K562 (cell line): ENCODE data around the gene RPL3. TPM values are rescaled to one million over a fixed set of nuclear protein-coding genes. Genes with fewer than 3 reads are reported as not detected.
A peak's percentile ranks its signal among the peaks of the same experiment; 100 is the strongest.

Experiments
- ATAC-seq: fragments of 200-7000 bp; cut with Tn5 transposase; 3 replicates; pipeline ENCODE4 v1.9.1; 2020; ENCODE audit warnings: moderate library complexity
- BruUV-seq: library from RNA; stranded (reverse); fragments of 400-500 nt; replicated peaks from 2 replicates; lab custom pipeline; 2021; lab: Mats Ljungman, UMichigan
- CTCF ChIA-PET: fragments of 300-600 bp; formaldehyde crosslinking; extraction: SDS; loops from one replicate; lab custom pipeline; 2021; ENCODE audit warnings: low intra/inter-chr PET ratio; lab: Yijun Ruan, JAX
- POLR2A ChIA-PET: fragments of 300-600, 350-650 bp; sonication (Branson Sonifier 250); formaldehyde crosslinking; extraction: SDS; loops from one replicate; lab custom pipeline; 2021; ENCODE audit warnings: antibody characterized with exemption, inconsistent platforms; lab: Yijun Ruan, JAX
- DNase-seq, 4 experiments: peaks; one replicate each; pipeline versions ENCODE4 v3.0.0 to v3.0.0-alpha.2; 2011 to 2018; ENCODE audit warnings: low spot score in 3 of 4, mixed read lengths in 3 of 4; ENCODE audit errors: extremely low read depth in 1 of 4
- FAIRE-seq: peaks from 2 replicates; lab custom pipeline; 2011; peaks lifted over from hg19 to GRCh38; lab: Jason Lieb, UNC
- H2AFZ ChIP-seq: 2 replicates; pipeline ENCODE4 v1.6.0; 2011; ENCODE audit warnings: low read depth, low read length, control low read depth, inconsistent platforms
- H3K27ac ChIP-seq: fragments of 200-600 bp; 3 replicates; pipeline ENCODE4 v1.8.0; 2011; ENCODE audit warnings: low read depth, mild to moderate bottlenecking, control low read depth, inconsistent platforms, low read length, moderate library complexity, mixed read lengths; ENCODE audit errors: extremely low read depth
- H3K27me3 ChIP-seq, 2 experiments: fragments of 300-600 bp in 1 of 2; 2 replicates in 1 of 2; 3 replicates in 1 of 2; pipeline versions ENCODE4 v1.6.0 to v1.8.0; 2011; ENCODE audit warnings: inconsistent platforms in 2 of 2, low read length in 2 of 2, mild to moderate bottlenecking in 1 of 2, mixed read lengths in 1 of 2, moderate library complexity in 1 of 2; ENCODE audit not compliant: control insufficient read depth in 2 of 2, insufficient read depth in 2 of 2
- H3K36me3 ChIP-seq: fragments of 300-600 bp; 3 replicates; pipeline ENCODE4 v1.8.0; 2011; ENCODE audit warnings: mild to moderate bottlenecking, low read length, inconsistent platforms; ENCODE audit not compliant: control insufficient read depth, insufficient read depth
- H3K4me1 ChIP-seq, 2 experiments: fragments of 200-600 bp in 1 of 2; replicated peaks in 1 of 2; 2 replicates in 1 of 2; 3 replicates in 1 of 2; pipeline versions ENCODE4 v1.5.1 to v1.8.0; 2011; ENCODE audit warnings: inconsistent platforms in 2 of 2, low read length in 2 of 2, mild to moderate bottlenecking in 1 of 2, mixed read lengths in 1 of 2, moderate library complexity in 1 of 2; ENCODE audit not compliant: control insufficient read depth in 2 of 2, insufficient read depth in 2 of 2
- H3K4me2 ChIP-seq: 2 replicates; pipeline ENCODE4 v1.6.1; 2011; ENCODE audit warnings: low read length, control low read depth, inconsistent platforms, mixed read lengths; ENCODE audit not compliant: insufficient read depth
- H3K4me3 ChIP-seq: fragments of 200-600 bp; sonication (generic), shearing (Covaris generic); 2 replicates; pipeline ENCODE4 v1.5.1; 2016; ENCODE audit warnings: control low read depth, inconsistent platforms
- H3K79me2 ChIP-seq: fragments of 200-600 bp; 3 replicates; pipeline ENCODE4 v1.8.0; 2011; ENCODE audit warnings: low read length, inconsistent platforms; ENCODE audit not compliant: control insufficient read depth, insufficient read depth
- H3K9ac ChIP-seq, 2 experiments: 2 replicates each; pipeline versions ENCODE4 v1.6.0 to v1.6.1; 2011; ENCODE audit warnings: low read depth in 2 of 2, low read length in 2 of 2, control low read depth in 1 of 2, inconsistent platforms in 1 of 2, mild to moderate bottlenecking in 1 of 2, mixed read lengths in 1 of 2; ENCODE audit not compliant: insufficient read depth in 1 of 2
- H3K9me1 ChIP-seq: one replicate; pipeline ENCODE4 v1.6.0; 2011; ENCODE audit warnings: inconsistent platforms, mild to moderate bottlenecking, low read length, moderate library complexity; ENCODE audit not compliant: control insufficient read depth, insufficient read depth
- H3K9me3 ChIP-seq: replicated peaks from 2 replicates; pipeline ENCODE4 v1.5.1; 2011; ENCODE audit warnings: low read depth, low read length, inconsistent platforms; ENCODE audit not compliant: control insufficient read depth, insufficient read depth
- H4K20me1 ChIP-seq: replicated peaks from 2 replicates; pipeline ENCODE4 v1.6.1; 2011; ENCODE audit warnings: low read length, inconsistent platforms, mixed read lengths; ENCODE audit not compliant: control insufficient read depth, insufficient read depth
- CBX2 ChIP-seq: fragments of 200-600 bp; sonication (generic); IDR thresholded peaks from one replicate; pipeline ENCODE4 v1.6.1; 2012; ENCODE audit warnings: mild to moderate bottlenecking, low read length, inconsistent platforms; ENCODE audit not compliant: insufficient read depth, poor library complexity, severe bottlenecking
- HDAC2 ChIP-seq: fragments of 450-650 bp; IDR thresholded peaks from 2 replicates; pipeline ENCODE4 v1.6.1; 2016; ENCODE audit warnings: mild to moderate bottlenecking
- ILK ChIP-seq: fragments of 450-650 bp; IDR thresholded peaks from 2 replicates; pipeline ENCODE4 v1.6.1; 2016; ENCODE audit warnings: missing genetic modification characterization, low read depth, mild to moderate bottlenecking, missing compliant biosample characterization, moderate library complexity, borderline replicate concordance
- KDM1A ChIP-seq, 2 experiments: fragments of 450-650 bp; IDR thresholded peaks; 2 replicates each; pipeline ENCODE4 v1.6.1; 2016; ENCODE audit warnings: mild to moderate bottlenecking in 2 of 2
- NCOR1 ChIP-seq: fragments of 450-650 bp; IDR thresholded peaks from 2 replicates; pipeline ENCODE4 v1.6.1; 2016; ENCODE audit warnings: mild to moderate bottlenecking, moderate library complexity
- POLR2G ChIP-seq: fragments of 200-400 bp; formaldehyde crosslinking; IDR thresholded peaks from 2 replicates; pipeline ENCODE4 v1.6.1; 2017; ENCODE audit warnings: low read depth, mild to moderate bottlenecking, antibody characterized with exemption, low read length, moderate library complexity
- TEAD4 ChIP-seq, 2 experiments: sonication (generic) in 1 of 2; formaldehyde crosslinking in 1 of 2; IDR thresholded peaks; 2 replicates each; pipeline versions ENCODE4 v1.6.1 to v1.8.0; 2012 to 2022; ENCODE audit warnings: borderline replicate concordance in 1 of 2, inconsistent platforms in 1 of 2, low read length in 1 of 2, mild to moderate bottlenecking in 1 of 2, missing genetic modification reagents in 1 of 2
- TRIM24 ChIP-seq, 2 experiments: fragments of 450-650 bp; IDR thresholded peaks; 2 replicates each; pipeline ENCODE4 v1.6.1; 2016
- ZC3H4 ChIP-seq: sonication (generic); formaldehyde crosslinking; IDR thresholded peaks from 2 replicates; pipeline ENCODE4 v1.9.0; 2021; ENCODE audit warnings: missing genetic modification reagents, borderline replicate concordance
- WGBS: fragments of 100-300 bp; shearing (Covaris generic); methylation state at CpG from one replicate; pipeline ENCODE4 v1.1.6; 2016; ENCODE audit warnings: low coverage, mixed read lengths; ENCODE audit not compliant: insufficient coverage; ENCODE audit errors: missing lambda C conversion rate; 5-methylcytosine and 5-hydroxymethylcytosine counted together
- in situ Hi-C: fragments of 300-500 bp; cut with MboI; formaldehyde crosslinking; loops from 4 replicates; pipeline ENCODE4 v1.15.0; 2018; ENCODE audit warnings: inconsistent platforms, mixed read lengths
- intact Hi-C: fragments of 100-400 bp; cut with micrococcal nuclease; formaldehyde crosslinking; loops from 2 replicates; pipeline ENCODE4 v1.14.2; 2022
- polyA plus RNA-seq, 8 experiments: library from polyadenylated mRNA; depleted of rRNA in 4 of 8; stranded (reverse) in 5 of 8; unstranded in 3 of 8; fragments of >200 nt; fragmentation: Nextera tagmentation in 2 of 8; fragmentation: Illumina TruSeq in 1 of 8; extraction: Ambion mirVana in 2 of 8; extraction: Trizol in 1 of 8; gene quantifications; 2 replicates each; pipeline versions ENCODE4 v1.2.1 to v1.2.3, GENCODE V29; 2011 to 2014; ENCODE audit warnings: inconsistent platforms in 1 of 8, missing spikeins in 1 of 8
- total RNA-seq, 7 experiments: library from RNA; depleted of rRNA in 6 of 7; stranded (reverse); fragments of >200 nt in 6 of 7; fragmentation: Illumina TruSeq in 2 of 7; extraction: Trizol in 2 of 7; gene quantifications; 2 replicates each; pipeline versions ENCODE4 v1.2.1 to v1.2.3, GENCODE V29; 2011 to 2021; ENCODE audit warnings: low replicate concordance in 1 of 7
- TF ChIP-seq, protein P1 (sequence below): fragments of 450-650 bp; IDR thresholded peaks from 2 replicates; pipeline ENCODE4 v1.6.1; 2017; ENCODE audit warnings: antibody characterized with exemption, mild to moderate bottlenecking
- TF ChIP-seq, protein P2 (sequence below), 2 experiments: fragments of 200-800 bp in 1 of 2; sonication (Bioruptor generic) in 1 of 2; sonication (generic) in 1 of 2; formaldehyde crosslinking in 1 of 2; IDR thresholded peaks in 1 of 2; conservative IDR thresholded peaks in 1 of 2; 2 replicates each; pipeline versions ENCODE4 v1.5.0 to v1.6.1; 2016 to 2020; ENCODE audit warnings: missing compliant biosample characterization in 1 of 2, missing genetic modification characterization in 1 of 2, missing genetic modification reagents in 1 of 2
- TF ChIP-seq, protein P3 (sequence below): sonication (generic); formaldehyde crosslinking; IDR thresholded peaks from 2 replicates; pipeline ENCODE4 v1.8.0; 2022; ENCODE audit warnings: mild to moderate bottlenecking, missing genetic modification reagents

Gene RPL3
- total and polyA plus RNA-seq, 9 of the 15 experiments (the other 6 are each of a cell fraction or from before 2014, with no cell fraction given), result 1,624 to 4,066 (median 2,565) TPM

DNA sequence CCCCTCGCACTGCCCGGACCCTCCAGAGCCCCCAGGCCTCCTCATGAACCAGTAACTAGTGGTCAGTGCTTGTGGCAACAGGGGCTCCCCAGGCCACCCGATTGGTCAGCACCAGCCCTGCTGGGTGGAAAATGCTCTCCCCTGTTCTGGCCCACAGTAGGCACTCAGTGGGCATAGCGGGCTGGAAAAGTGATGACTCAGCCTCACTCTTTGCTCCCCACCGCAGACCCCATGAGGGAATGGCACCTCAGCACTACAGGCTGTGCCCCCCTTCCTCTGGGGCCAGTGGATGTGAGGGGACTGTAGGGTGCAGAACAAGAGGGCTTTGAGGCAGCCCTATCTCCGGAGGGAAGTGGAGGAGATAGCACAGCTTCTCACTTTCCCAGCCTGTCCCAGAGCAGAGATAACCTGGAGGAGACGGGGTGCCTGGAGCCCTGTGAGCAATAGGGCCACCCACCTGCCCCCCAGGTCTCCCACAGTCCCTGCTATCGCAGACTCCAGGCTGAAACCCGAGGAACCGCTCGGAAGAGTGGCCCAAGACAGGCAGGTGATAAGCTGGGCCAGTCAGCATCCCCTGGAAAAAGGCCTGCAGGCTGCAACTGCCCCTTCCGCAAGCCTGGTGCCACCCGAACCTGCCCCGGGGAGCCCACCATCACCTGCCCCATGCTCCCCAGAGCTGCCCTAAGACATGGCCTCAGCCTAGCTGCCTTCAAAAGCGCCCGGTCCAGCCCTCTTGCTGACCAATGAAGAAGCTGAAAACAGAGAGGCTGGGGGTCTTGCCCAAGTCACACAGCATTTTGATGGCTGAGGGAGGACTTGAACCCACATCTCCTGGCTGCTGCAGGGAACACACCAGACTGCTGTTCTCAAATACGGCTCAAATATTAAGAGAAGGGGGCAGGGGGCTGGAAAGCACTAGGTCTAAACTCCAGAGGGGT lies 45.2 kb downstream of the RPL3 start:
- 23% methylated on average over 13 of the region's 17 CpGs for WGBS
- H2AFZ ChIP-seq, result no peak overlapping the region
- POLR2A ChIA-PET, result no interaction called here
- H3K27me3 ChIP-seq, result no peaks in the 10 kb centered on the region
- no peak overlapping the region for H3K27ac ChIP-seq
- no peaks in the 10 kb centered on the region for H4K20me1 ChIP-seq
- no peaks in the 10 kb centered on the region for H3K36me3 ChIP-seq
- peak overlapping the region; percentile 13; the same call in 1 of the 2 replicates for H3K4me2 ChIP-seq
- no peak overlapping the region for H3K4me3 ChIP-seq
- ATAC-seq (peak; percentile 75), FAIRE-seq (peak; percentile 79), DNase-seq (peak; percentile 70 to 86 (median 80))
- CTCF ChIA-PET, result no interaction called here
- peaks cover 10 to 33% of the 10 kb centered on the region in 2 experiments; a peak in 3 of 5 replicates for H3K4me1 ChIP-seq
- intact Hi-C loops (no loop called here), in situ Hi-C loops (no loop called here)
- peak overlapping the region in 1 of 2 experiments; percentile 77; a peak in 2 of 4 replicates for H3K9ac ChIP-seq
- H3K79me2 ChIP-seq, result no peaks in the 10 kb centered on the region
- no peaks in the 10 kb centered on the region for H3K9me3 ChIP-seq
- H3K9me1 ChIP-seq, result no peaks in the 10 kb centered on the region
- no TSS peak for BruUV-seq
- TF ChIP-seq HDAC2 (peak; percentile 73), ILK (tag) (no peak), KDM1A (IDR thresholded peaks at IDR 0.05) (peak; percentile 82 to 89), TEAD4 (IDR thresholded peaks at IDR 0.05; ENCODE audit: low read length) (peak; percentile 54), TEAD4 (CRISPR knock-in tag; IDR thresholded peaks at IDR 0.05; ENCODE audit: borderline replicate concordance) (no peak), POLR2G (no peak), CBX2 (no peak), TRIM24 (IDR thresholded peaks at IDR 0.05) (peak in 1 of 2 experiments; percentile 62; a peak in 1 of 4 replicates), NCOR1 (peak; percentile 83), ZC3H4 (CRISPR knock-in tag) (no peak)
- TF ChIP-seq, protein P1, sequence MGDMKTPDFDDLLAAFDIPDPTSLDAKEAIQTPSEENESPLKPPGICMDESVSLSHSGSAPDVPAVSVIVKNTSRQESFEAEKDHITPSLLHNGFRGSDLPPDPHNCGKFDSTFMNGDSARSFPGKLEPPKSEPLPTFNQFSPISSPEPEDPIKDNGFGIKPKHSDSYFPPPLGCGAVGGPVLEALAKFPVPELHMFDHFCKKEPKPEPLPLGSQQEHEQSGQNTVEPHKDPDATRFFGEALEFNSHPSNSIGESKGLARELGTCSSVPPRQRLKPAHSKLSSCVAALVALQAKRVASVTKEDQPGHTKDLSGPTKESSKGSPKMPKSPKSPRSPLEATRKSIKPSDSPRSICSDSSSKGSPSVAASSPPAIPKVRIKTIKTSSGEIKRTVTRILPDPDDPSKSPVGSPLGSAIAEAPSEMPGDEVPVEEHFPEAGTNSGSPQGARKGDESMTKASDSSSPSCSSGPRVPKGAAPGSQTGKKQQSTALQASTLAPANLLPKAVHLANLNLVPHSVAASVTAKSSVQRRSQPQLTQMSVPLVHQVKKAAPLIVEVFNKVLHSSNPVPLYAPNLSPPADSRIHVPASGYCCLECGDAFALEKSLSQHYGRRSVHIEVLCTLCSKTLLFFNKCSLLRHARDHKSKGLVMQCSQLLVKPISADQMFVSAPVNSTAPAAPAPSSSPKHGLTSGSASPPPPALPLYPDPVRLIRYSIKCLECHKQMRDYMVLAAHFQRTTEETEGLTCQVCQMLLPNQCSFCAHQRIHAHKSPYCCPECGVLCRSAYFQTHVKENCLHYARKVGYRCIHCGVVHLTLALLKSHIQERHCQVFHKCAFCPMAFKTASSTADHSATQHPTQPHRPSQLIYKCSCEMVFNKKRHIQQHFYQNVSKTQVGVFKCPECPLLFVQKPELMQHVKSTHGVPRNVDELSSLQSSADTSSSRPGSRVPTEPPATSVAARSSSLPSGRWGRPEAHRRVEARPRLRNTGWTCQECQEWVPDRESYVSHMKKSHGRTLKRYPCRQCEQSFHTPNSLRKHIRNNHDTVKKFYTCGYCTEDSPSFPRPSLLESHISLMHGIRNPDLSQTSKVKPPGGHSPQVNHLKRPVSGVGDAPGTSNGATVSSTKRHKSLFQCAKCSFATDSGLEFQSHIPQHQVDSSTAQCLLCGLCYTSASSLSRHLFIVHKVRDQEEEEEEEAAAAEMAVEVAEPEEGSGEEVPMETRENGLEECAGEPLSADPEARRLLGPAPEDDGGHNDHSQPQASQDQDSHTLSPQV, result peak; percentile 47; the same call in 1 of the 2 replicates
- TF ChIP-seq, protein P2, sequence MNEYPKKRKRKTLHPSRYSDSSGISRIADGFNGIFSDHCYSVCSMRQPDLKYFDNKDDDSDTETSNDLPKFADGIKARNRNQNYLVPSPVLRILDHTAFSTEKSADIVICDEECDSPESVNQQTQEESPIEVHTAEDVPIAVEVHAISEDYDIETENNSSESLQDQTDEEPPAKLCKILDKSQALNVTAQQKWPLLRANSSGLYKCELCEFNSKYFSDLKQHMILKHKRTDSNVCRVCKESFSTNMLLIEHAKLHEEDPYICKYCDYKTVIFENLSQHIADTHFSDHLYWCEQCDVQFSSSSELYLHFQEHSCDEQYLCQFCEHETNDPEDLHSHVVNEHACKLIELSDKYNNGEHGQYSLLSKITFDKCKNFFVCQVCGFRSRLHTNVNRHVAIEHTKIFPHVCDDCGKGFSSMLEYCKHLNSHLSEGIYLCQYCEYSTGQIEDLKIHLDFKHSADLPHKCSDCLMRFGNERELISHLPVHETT (CRISPR knock-in tag; conservative IDR thresholded peaks at IDR 0.05 in 1 of 2, IDR thresholded peaks at IDR 0.05 in 1 of 2), result no peak
- TF ChIP-seq, protein P3, sequence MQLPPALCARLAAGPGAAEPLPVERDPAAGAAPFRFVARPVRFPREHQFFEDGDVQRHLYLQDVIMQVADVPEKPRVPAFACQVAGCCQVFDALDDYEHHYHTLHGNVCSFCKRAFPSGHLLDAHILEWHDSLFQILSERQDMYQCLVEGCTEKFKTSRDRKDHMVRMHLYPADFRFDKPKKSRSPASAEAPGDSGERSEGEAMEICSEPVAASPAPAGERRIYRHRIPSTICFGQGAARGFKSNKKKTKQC (CRISPR knock-in tag), result no peak
